Hepatocyte (in vitro differentiated cells): ENCODE measurements around the gene PTGDS. TPM values are rescaled to one million over a fixed set of nuclear protein-coding genes. Genes with fewer than 3 reads are reported as not detected.

Experiments used
- DNase-seq: peaks from one replicate; pipeline ENCODE4 v3.0.0-alpha.2; 2016; ENCODE audit warnings: low spot score
- H2AFZ ChIP-seq: fragments of 200-600 bp; sonication (generic); 2 replicates; pipeline ENCODE4 v1.6.0; 2016; ENCODE audit warnings: antibody characterized with exemption, mild to moderate bottlenecking
- H3K27ac ChIP-seq: fragments of 200-600 bp; sonication (generic); 2 replicates; pipeline ENCODE4 v1.5.1; 2016; ENCODE audit warnings: mild to moderate bottlenecking
- H3K27me3 ChIP-seq: fragments of 200-600 bp; sonication (generic); 2 replicates; pipeline ENCODE4 v1.6.1; 2016
- H3K36me3 ChIP-seq: fragments of 200-600 bp; sonication (generic); replicated peaks from 2 replicates; pipeline ENCODE4 v1.5.1; 2016; ENCODE audit warnings: low read depth; ENCODE audit not compliant: insufficient read depth
- H3K4me1 ChIP-seq: fragments of 200-600 bp; sonication (generic); 2 replicates; pipeline ENCODE4 v1.5.1; 2016; ENCODE audit warnings: mild to moderate bottlenecking, moderate library complexity; ENCODE audit not compliant: insufficient read depth
- H3K4me2 ChIP-seq: fragments of 200-600 bp; sonication (generic); 2 replicates; pipeline ENCODE4 v1.6.0; 2016
- H3K4me3 ChIP-seq: fragments of 200-600 bp; sonication (generic); 2 replicates; pipeline ENCODE4 v1.5.1; 2016; ENCODE audit warnings: mild to moderate bottlenecking
- H3K79me2 ChIP-seq: fragments of 200-600 bp; sonication (generic); 2 replicates; pipeline ENCODE4 v1.6.0; 2017; ENCODE audit warnings: mild to moderate bottlenecking
- H3K9me2 ChIP-seq: fragments of 200-600 bp; sonication (generic); replicated peaks from 2 replicates; pipeline ENCODE4 v1.6.0; 2017; ENCODE audit warnings: mild to moderate bottlenecking; ENCODE audit not compliant: insufficient read depth
- H3K9me3 ChIP-seq: fragments of 200-600 bp; sonication (generic); 2 replicates; pipeline ENCODE4 v1.5.1; 2016; ENCODE audit warnings: low read depth, mild to moderate bottlenecking
- H4K20me1 ChIP-seq: fragments of 200-600 bp; sonication (generic); 2 replicates; pipeline ENCODE4 v1.6.0; 2016; ENCODE audit warnings: mild to moderate bottlenecking; ENCODE audit not compliant: insufficient read depth, poor library complexity, severe bottlenecking
- EZH2 ChIP-seq: fragments of 200-600 bp; sonication (generic); IDR thresholded peaks from 2 replicates; pipeline ENCODE4 v1.6.1; 2016; ENCODE audit warnings: antibody characterized with exemption, mild to moderate bottlenecking, borderline replicate concordance
- EZH2phosphoT487 ChIP-seq: fragments of 200-600 bp; sonication (generic); IDR thresholded peaks from one replicate; pipeline ENCODE4 v1.6.1; 2018; ENCODE audit warnings: antibody characterized with exemption, mild to moderate bottlenecking, low read depth, moderate library complexity; ENCODE audit not compliant: unreplicated experiment, severe bottlenecking
- WGBS: methylation state at CpG from one replicate; pipeline ENCODE4 v1.1.6; 2016; ENCODE audit warnings: low lambda C conversion rate; ENCODE audit errors: missing lambda C conversion rate; 5-methylcytosine and 5-hydroxymethylcytosine counted together
- polyA plus RNA-seq: library from polyadenylated mRNA; unstranded; fragments of >200 nt; fragmentation: Nextera tagmentation; extraction: Ambion mirVana; gene quantifications from 2 replicates; pipeline ENCODE4 v1.2.1, GENCODE V29; 2016
- total RNA-seq: library from RNA; depleted of rRNA; stranded (reverse); fragments of >200 nt; gene quantifications from 2 replicates; pipeline ENCODE4 v1.2.3, GENCODE V29; 2014
- TF ChIP-seq, protein P1 (sequence below): fragments of 200-600 bp; sonication (generic); IDR thresholded peaks from 2 replicates; pipeline ENCODE4 v1.5.1; 2016; ENCODE audit warnings: antibody characterized with exemption, mild to moderate bottlenecking; ENCODE audit not compliant: poor library complexity

PTGDS gene
- total and polyA plus RNA-seq, 2 experiments from 2014 or later, result 56.0 to 290 TPM

DNA sequence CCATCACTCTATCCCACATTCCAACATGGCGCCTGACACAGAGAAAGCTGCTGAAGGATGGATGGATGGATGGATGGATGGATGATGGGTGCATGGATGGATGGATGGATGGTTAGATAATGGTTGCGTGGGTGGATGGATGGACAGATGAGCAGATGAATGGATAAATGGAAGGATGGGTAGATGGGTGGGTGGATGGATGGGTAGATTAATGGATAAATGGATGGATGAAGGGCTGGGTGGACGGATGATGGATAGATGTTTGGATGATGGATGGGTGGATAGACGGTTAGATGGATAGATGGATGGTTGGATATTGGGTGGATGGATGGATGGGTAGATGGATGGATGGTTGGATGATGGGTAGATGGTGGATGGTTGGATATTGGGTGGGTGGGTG is 20.7 kb upstream of the PTGDS start:
- DNase-seq, result no peak
- no peak overlapping the region for H3K4me3 ChIP-seq
- H3K4me1 ChIP-seq, result no peaks in the 10 kb centered on the region
- H2AFZ ChIP-seq, result no peak overlapping the region
- no peaks in the 10 kb centered on the region for H4K20me1 ChIP-seq
- no peaks in the 10 kb centered on the region for H3K27me3 ChIP-seq
- H3K9me2 ChIP-seq, result no peaks in the 10 kb centered on the region
- H3K9me3 ChIP-seq, result no peaks in the 10 kb centered on the region
- no peak overlapping the region for H3K4me2 ChIP-seq
- H3K27ac ChIP-seq, result no peak overlapping the region
- H3K36me3 ChIP-seq, result no peaks in the 10 kb centered on the region
- no peaks in the 10 kb centered on the region for H3K79me2 ChIP-seq
- 90% methylated on average over 4 of the region's 4 CpGs for WGBS
- TF ChIP-seq, protein P1, sequence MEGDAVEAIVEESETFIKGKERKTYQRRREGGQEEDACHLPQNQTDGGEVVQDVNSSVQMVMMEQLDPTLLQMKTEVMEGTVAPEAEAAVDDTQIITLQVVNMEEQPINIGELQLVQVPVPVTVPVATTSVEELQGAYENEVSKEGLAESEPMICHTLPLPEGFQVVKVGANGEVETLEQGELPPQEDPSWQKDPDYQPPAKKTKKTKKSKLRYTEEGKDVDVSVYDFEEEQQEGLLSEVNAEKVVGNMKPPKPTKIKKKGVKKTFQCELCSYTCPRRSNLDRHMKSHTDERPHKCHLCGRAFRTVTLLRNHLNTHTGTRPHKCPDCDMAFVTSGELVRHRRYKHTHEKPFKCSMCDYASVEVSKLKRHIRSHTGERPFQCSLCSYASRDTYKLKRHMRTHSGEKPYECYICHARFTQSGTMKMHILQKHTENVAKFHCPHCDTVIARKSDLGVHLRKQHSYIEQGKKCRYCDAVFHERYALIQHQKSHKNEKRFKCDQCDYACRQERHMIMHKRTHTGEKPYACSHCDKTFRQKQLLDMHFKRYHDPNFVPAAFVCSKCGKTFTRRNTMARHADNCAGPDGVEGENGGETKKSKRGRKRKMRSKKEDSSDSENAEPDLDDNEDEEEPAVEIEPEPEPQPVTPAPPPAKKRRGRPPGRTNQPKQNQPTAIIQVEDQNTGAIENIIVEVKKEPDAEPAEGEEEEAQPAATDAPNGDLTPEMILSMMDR, result no peak
- TF ChIP-seq EZH2phosphoT487, result no peak
- TF ChIP-seq EZH2, result no peak

DNA sequence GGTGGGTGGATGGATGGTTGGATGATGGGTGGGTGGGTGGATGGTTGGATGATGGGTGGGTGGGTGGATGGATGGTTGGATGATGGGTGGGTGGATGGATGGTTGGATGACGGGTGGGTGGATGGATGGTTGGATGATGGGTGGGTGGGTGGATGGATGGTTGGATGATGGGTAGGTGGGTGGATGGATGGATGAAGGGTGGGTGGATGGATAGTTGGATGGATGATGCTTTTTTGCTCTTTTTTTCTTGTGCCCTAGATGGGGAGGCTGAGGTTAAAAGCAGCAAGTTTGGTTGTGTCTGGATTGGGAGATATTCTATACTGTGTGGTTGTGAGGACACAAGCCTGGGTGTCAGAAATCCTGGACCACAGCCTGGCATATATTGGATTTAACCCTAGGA is 19.8 kb upstream of the PTGDS start:
- Histone ChIP-seq H3K9me2 (no peaks in the 10 kb centered on the region), H3K4me3 (no peak overlapping the region), H3K27me3 (no peaks in the 10 kb centered on the region), H3K79me2 (no peaks in the 10 kb centered on the region), H3K9me3 (no peaks in the 10 kb centered on the region), H4K20me1 (no peaks in the 10 kb centered on the region), H3K4me1 (no peaks in the 10 kb centered on the region), H3K36me3 (no peaks in the 10 kb centered on the region), H3K27ac (no peak overlapping the region), H2AFZ (no peak overlapping the region), H3K4me2 (no peak overlapping the region)
- DNase-seq, result no peak
- no CpG with 5 or more reads among the region's 1 CpG for WGBS
- TF ChIP-seq EZH2phosphoT487, result no peak

DNA sequence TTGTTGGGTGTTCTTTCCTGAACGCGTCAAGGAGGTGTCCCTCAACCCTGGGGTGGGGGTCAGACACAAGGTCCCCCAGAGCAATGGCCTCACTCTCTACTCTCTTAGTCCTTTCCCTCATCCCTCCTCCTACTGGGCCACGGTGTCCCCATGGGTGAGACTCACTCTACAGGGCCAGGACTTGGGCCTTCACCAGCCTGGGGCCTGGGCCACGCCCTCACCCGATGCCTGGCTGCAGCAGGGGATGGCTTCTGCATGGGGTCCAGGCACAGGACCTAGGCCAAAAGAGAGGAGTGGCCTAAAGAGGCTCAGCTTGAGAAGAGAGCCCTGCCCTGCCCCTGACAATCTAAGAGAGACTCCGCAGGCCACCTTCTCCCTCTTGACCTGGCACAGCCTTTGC is 19.4 kb upstream of the PTGDS start:
- Histone ChIP-seq H3K27me3 (no peaks in the 10 kb centered on the region), H3K27ac (no peak overlapping the region), H3K9me3 (no peaks in the 10 kb centered on the region), H4K20me1 (no peaks in the 10 kb centered on the region), H3K79me2 (no peaks in the 10 kb centered on the region), H3K9me2 (no peaks in the 10 kb centered on the region), H3K4me3 (no peak overlapping the region), H3K36me3 (no peaks in the 10 kb centered on the region), H3K4me1 (no peaks in the 10 kb centered on the region), H2AFZ (no peak overlapping the region), H3K4me2 (no peak overlapping the region)
- TF ChIP-seq, protein P1, result no peak
- TF ChIP-seq EZH2, result no peak
- no peak for DNase-seq
- 94% methylated on average over 6 of the region's 6 CpGs for WGBS

DNA sequence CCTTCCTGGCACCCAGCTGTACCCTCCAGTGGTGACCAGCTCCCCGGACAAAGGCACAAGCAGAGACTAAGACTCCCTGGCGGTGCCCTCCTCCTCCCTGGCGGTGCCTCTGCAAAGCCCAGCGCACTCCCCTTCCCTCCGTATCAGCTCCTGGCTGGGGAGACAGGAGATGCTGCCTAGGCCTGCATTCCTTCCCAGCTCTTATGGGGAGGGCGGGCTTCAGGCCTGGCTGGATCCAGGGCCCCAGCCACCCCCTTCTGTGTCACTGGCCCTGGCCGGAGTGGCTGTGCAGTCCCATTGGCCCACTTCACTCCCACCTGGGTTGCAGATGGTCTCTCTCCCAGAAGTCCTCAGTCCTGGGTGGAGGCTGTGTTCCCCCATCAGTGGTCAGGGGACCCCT is 18.8 kb upstream of the PTGDS start:
- H3K36me3 ChIP-seq, result no peaks in the 10 kb centered on the region
- no peak overlapping the region for H3K27ac ChIP-seq
- H4K20me1 ChIP-seq, result no peaks in the 10 kb centered on the region
- TF ChIP-seq EZH2phosphoT487, result no peak
- TF ChIP-seq EZH2, result no peak
- TF ChIP-seq, protein P1, result no peak
- no peak overlapping the region for H3K4me2 ChIP-seq
- H3K9me3 ChIP-seq, result no peaks in the 10 kb centered on the region
- H3K9me2 ChIP-seq, result no peaks in the 10 kb centered on the region
- 97% methylated on average over 7 of the region's 7 CpGs for WGBS
- no peak overlapping the region for H3K4me3 ChIP-seq
- H3K27me3 ChIP-seq, result no peaks in the 10 kb centered on the region
- H2AFZ ChIP-seq, result no peak overlapping the region
- no peaks in the 10 kb centered on the region for H3K4me1 ChIP-seq
- DNase-seq, result no peak
- no peaks in the 10 kb centered on the region for H3K79me2 ChIP-seq
